Epidermal melanocyte (primary cell): ENCODE data around the gene CCNQ.

Experiments used
- DNase-seq: peaks from one replicate; pipeline ENCODE4 v3.0.0; 2011; ENCODE audit warnings: low spot score; ENCODE audit not compliant: insufficient read length

The CCNQ gene

GRCh38 chrX:153637121-153638040 lies 38.4 kb upstream of the CCNQ start:
- no peak for DNase-seq

- no peak for DNase-seq
Measured at GRCh38 chrX:153636716-153637115, 37.8 kb upstream of the CCNQ start.

- no peak for DNase-seq
Measured at GRCh38 chrX:153635788-153636668, 37.1 kb upstream of the CCNQ start.

DNA sequence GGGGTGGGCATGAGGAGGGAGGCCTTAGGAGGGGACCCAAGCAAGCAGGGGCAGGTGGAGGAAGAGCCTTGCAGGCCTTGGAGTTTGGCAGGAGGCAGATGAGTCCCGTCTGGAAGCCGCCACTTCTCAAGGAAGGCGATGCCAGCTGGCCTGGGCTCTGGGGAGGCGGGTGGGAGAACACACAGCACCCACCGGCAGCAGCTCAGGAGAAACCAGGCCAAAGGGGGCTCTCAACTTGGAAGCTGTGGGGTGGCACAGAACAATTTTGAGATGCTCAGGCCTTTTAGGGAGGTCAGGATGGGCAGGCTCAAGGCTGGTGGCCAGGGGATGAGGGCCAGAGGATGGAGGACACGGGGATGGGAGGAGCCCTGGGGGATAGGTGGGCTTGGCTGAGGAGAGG lies 36.4 kb upstream of the CCNQ start:
- no peak for DNase-seq

GRCh38 chrX:153634832-153635231 lies 35.9 kb upstream of the CCNQ start:
- DNase-seq = no peak

DNA sequence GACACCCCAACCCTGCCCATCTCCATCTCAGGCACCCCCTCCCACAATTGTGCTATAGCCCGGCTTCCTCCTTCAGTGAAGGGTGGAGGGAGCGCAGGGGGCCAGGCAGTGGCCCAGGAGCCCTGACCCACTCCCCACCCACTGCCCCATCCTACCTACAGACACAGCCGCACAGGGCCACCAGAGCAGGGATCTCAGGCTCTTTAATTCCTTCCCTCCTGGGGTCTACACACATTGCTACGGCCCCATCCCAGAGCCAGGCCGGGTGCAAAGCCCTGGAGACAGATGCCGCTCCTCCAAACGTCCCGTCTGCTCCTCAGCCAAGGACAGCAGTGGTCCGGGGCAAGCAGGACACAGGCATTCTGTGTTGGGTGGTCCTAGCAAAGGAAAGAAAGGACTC lies 35.3 kb upstream of the CCNQ start:
- no peak for DNase-seq

DNA sequence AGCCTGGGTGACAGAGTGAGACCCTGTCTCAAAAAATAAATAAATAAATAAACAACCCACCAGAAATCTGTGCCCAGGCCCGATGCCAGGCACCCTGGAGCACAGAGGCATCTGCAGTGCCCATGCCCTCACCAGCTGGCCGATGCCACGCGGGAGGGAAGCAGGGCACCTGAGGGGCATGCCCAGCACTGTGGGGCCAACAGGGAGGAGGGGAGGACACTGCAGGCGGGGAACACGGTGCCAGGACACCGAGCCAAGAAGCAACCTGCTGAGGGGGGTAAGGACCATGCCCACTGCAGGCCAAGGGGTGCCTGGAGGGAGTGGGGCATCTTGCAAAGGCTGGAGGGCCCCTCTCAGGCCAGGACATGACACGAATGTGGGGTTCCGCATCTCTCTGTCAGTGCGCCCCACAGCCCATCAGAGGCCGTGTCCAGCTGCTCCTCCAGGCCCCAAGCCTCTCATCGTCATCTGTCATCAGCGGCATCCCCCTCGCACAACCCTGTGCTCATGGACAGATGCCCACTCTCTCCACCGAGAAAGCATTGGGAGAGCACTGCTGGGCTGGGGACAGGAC lies 34.8 kb upstream of the CCNQ start:
- no peak for DNase-seq

- DNase-seq = no peak
Measured at GRCh38 chrX:153633048-153633447, 34.1 kb upstream of the CCNQ start.

DNA sequence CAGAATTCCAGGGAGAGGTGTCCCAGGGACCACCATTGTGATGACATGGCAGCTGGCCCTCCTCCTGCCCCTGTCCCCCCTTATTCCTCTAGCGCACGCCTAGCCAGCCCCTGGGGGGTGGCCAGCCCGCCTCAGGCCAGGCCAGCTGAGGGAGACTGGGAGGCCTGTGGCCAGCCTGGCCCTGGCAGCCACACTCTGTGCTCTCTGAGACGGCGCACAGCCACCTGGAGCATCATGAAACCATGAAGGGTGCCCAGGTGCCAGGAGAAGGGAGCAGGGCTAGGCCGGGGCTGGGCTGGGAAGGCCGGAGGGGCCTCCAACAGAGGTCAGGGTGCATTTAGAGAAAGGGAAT lies 33.6 kb upstream of the CCNQ start:
- DNase-seq = no peak

DNA sequence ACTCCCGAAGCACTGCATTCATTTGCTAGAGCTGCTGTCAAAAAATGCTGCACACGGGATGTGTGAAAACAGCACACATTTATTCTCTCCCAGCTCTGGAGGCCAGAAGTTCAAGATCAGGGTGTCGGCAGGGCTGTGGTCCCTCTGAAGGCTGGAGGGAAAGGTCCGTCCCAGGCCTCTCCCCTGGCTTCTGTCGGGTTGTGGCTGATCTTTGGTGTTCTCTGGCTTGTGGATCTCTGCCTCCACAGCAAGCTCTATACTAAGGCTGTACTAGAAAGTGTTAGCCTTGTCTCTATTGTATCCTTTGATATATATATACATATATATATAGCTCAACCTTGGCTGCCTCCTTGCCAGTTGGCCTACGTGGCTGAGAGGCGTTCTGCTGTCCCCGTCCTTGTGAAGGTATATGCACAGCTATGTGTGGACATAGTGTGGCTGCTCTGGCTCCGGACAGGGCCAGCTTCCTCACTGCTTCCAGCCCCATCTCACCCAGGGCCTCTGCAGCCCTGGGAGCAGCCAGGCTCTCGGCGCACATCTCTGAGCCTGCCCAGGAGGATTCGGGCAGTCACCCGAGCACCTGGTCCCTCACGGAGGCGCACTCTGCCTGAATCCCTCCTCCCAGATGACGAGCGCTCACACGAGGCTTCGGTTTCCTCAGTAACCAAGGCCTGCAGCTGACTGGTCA lies 33.1 kb upstream of the CCNQ start:
- DNase-seq = no peak

- DNase-seq = no peak
Measured at GRCh38 chrX:153631346-153631745, 32.4 kb upstream of the CCNQ start.

- no peak for DNase-seq
Measured at GRCh38 chrX:153628665-153629064, 29.7 kb upstream of the CCNQ start.

DNA sequence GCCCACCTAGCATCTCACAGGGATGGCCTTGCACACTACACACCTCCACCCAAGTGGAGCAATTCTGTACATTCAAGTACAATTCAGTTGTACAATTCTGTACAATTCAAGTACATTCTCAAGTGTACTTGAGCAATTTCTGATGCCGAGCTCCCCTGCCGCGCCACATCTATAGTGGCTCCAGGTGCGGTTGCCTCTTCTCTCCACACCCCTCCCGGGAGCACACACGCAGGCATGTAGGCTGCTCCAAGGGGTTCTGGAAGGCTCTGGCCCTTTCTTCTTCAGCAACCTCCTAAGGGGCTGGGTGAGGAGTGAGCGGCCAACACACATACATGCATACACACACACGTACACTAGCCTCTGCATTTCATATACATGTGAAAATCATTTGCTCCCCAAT lies 29.2 kb upstream of the CCNQ start:
- DNase-seq = no peak

DNA sequence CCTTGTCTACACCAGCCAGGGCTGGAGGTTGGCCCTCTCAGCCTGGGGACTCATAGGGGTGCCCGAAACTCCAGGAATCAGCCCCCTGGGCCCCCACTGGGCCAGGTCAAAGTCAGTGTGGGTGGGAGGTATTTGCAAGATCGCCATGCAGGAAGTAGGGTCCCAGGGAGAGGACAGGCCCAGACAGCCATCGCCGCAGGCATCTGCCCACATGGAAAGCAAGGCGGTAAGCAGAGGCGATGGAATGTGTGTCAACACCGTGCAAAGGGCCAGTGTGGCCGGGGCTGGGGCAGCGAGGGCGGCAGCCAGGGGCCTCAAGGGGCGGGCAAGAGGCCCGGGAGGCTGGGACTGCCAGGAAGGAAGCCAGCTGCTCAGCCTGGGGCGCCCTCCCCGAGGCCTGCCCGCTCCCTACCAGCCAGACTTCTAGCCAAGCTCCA lies 28.8 kb upstream of the CCNQ start:
- no peak for DNase-seq

DNA sequence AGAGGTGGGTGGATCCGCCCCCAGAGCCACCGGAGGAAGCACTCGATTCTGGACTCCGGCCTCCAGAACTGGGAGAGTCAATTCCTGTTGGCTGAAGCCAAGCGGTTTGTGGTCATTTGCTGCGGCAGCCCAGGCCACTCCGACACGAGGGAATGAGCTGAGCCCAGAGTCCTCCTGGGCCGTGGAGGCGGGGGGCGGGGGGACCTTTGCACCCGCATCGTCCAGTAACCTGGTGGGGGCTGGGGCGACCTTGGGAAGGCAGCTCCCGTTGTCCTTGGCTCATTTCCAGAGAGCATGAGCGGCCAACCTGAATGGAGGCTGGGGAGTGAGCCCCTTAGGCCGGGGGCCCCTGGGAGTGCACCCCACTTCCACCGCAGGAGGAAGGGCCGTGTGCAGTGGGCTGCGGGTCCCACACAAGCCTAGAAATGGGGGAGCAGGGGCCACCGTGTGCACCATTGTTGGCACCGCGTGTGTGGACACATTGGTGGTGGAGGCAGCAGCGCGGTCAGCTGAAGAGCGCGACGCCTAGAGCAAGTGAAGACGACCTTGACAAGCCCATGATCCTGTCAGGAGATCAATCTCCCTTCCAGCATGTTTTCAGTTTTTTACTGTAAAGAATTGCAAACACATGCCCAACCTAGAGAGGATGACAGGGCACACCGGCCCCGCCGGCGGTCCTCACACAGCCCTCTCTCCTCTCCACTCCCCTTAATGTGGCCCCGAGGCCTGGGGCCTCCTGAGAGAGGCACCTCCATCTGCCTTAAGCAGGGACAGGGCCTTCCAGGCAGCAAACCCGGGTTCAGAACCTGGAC lies 28.1 kb upstream of the CCNQ start:
- no peak for DNase-seq

DNA sequence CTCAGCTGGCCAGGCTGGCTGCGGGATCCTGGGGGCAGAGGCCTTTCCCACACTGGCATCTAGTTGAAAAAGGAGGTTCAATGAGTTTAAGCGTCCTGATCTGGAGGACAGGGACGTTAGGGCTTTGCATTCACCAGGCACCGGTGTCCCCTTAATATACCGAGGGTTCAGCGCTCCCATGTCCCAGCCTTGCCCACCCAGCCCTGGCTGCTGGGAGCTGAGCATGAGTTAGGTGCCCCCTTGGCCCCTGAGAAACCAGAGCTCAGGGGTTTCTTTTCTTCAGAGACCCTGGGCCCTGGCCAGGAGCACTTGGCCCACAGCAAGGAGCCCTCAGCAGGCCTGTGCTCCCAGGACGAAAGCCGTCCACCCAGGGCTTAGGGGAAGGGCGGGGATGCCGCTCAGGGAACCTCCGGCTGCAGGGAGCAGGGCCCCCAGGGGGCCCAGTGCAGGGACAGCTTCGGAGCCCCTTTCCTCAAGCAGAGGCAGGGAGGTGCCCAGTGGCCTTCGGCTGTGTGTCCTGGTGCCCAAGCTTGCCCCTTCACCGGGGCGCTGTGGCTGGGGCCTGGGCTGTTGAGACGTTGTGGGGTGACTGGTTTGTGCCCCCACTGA lies 27.2 kb upstream of the CCNQ start:
- no peak for DNase-seq

DNA sequence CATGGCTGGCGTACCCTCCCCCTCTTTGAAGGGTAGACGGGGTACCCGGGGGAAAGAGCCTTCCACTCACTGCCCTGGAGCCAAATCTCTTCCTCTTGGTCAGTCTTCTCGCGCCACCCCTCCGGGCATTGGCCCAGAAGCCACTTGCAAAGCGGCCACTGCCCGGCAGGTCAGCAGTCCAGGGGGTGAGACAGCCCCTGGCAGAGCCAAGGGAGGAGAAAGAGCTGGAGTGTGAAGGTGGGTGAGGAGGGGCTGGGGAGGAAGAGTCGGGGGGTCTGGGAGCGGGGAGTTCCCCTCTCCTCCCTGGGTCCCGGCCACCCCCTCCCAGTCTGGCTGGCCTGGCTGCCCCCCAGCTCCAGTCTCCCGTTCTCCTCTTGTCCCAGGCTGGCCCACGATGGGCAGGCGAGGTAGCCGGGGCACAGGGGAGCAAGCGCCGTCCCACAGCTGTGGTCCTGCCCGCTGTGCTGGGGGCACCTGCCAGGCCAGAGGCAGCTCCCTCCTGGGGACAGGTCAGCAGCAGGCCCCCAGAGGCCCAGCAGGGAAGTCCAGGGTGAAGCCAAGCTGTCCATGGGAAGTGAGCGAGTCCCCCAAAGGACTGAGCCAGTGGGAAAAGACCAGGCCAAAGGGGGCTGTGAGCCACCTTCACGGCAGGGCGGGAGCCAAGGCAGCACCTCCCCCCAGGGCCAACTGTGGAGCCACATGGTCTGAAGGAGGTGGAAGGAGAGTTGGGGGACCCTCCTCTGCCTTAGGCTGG lies 26.5 kb upstream of the CCNQ start:
- DNase-seq = no peak

GRCh38 chrX:153624196-153625091 lies 25.5 kb upstream of the CCNQ start:
- DNase-seq = no peak
